Stomach (tissue), 4 donors: Measurements from ENCODE around the gene PTPRD.

ENCODE experiments used
- CTCF ChIP-seq, 7 experiments: fragments of 450-650 bp in 4 of 7; fragments of 200-600 bp in 3 of 7; sonication (generic) in 3 of 7; IDR thresholded peaks; one replicate each; pipeline ENCODE4 v1.5.1; 2016 to 2019; ENCODE audit warnings: antibody characterized with exemption in 7 of 7, control low read depth in 2 of 7, mild to moderate bottlenecking in 1 of 7
- EP300 ChIP-seq: sonication (generic); formaldehyde crosslinking; IDR thresholded peaks from one replicate; pipeline ENCODE4 v1.6.1; 2017; ENCODE audit warnings: antibody characterized with exemption
- POLR2A ChIP-seq, 4 donors: fragments of 450-650 bp; IDR thresholded peaks; one replicate each; pipeline ENCODE4 v1.6.1; 2016; ENCODE audit warnings: antibody characterized with exemption in 4 of 4, control low read depth in 2 of 4, mild to moderate bottlenecking in 1 of 4, moderate library complexity in 1 of 4
- POLR2AphosphoS5 ChIP-seq, 3 donors: sonication (generic); formaldehyde crosslinking; IDR thresholded peaks; one replicate each; pipeline ENCODE4 v1.6.1; 2016; ENCODE audit warnings: antibody characterized with exemption in 3 of 3

GRCh38 chr9:10036095-10036494 is 576.7 kb downstream of the PTPRD start:
- TF ChIP-seq CTCF (IDR thresholded peaks at IDR 0.05) = no peak
- no peak for TF ChIP-seq POLR2A (IDR thresholded peaks at IDR 0.05)
- no peak for TF ChIP-seq POLR2AphosphoS5 (IDR thresholded peaks at IDR 0.05)
- TF ChIP-seq EP300 = no peak
